Mucosa of descending colon (tissue), 3 donors: ENCODE measurements around the gene CIDEB. TPM values are rescaled to one million over a fixed set of nuclear protein-coding genes. Genes with fewer than 3 reads are reported as not detected.

Experiments used
- ATAC-seq: fragments of 200-7000 bp; cut with Tn5 transposase; one replicate; pipeline ENCODE4 v1.9.1; 2020; ENCODE audit warnings: mild to moderate bottlenecking, moderate library complexity
- DNase-seq, 3 donors: peaks; one replicate each; pipeline ENCODE4 v3.0.0-alpha.2; 2020
- H3K36me3 ChIP-seq: fragments of 200-600 bp; one replicate; pipeline ENCODE4 v1.8.0; 2021; ENCODE audit warnings: low read depth, mild to moderate bottlenecking
- H3K4me1 ChIP-seq: fragments of 200-600 bp; one replicate; pipeline ENCODE4 v1.8.0; 2021; ENCODE audit warnings: low read depth, mild to moderate bottlenecking
- H3K4me3 ChIP-seq: fragments of 200-600 bp; one replicate; pipeline ENCODE4 v1.8.0; 2021; ENCODE audit warnings: mild to moderate bottlenecking
- H3K9me3 ChIP-seq: fragments of 200-600 bp; one replicate; pipeline ENCODE4 v1.8.0; 2021; ENCODE audit warnings: mild to moderate bottlenecking
- CTCF ChIP-seq: fragments of 200-600 bp; IDR thresholded peaks from one replicate; pipeline ENCODE4 v1.8.0; 2022; ENCODE audit warnings: antibody characterized with exemption, mild to moderate bottlenecking
- intact Hi-C, 2 donors: fragments of 100-400 bp; cut with DNase I in 1 of 2; cut with micrococcal nuclease in 1 of 2; formaldehyde crosslinking; loops; one replicate each; pipeline versions ENCODE4 v1.11.0 to v1.11.1; 2022; cut with DNase I, micrococcal nuclease
- total RNA-seq, 3 donors: library from RNA; stranded (reverse); fragmentation: NEBNext Ultra II Directional in 2 of 3; extraction: Animal tissue kit (Norgen Biotek cat#: 25700) in 2 of 3; gene quantifications; one replicate each; pipeline versions ENCODE4 v1.2.1 to v1.2.4, GENCODE V29; 2021 to 2023
- donor health status: DM: no; HTN: no; CAD: no; lungs with moderate emphysema.
- donor health status: DM: no; HTN: no; CAD: no.
- donor health status: DM: no; HTN: yes; CAD: no.

The CIDEB gene
- total RNA-seq, 3 donors from 2014 or later, result 8.5 to 15.8 (median 12.1) TPM

DNA sequence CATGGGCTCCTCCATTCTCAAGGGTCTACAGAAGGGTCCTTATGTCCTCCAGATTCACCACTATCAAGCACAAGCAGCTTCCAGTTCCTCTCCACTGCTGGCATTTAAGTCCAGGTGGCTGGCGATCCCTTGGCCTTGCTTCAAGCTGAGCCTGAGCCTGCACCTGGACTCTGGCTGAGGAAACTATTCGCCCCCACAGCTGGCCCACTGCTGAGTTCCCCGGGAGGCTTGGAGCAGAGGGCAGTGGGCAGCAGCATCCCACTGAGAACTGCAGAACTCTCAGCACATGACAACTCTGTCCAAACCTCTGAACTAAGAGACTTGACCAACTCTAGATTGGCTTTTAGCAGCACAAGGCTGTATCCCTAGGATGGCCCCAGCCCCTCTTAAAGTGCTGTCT lies 25.0 kb downstream of the CIDEB start:
- H3K36me3 ChIP-seq, result no peaks in the 10 kb centered on the region
- ATAC-seq (no peak), DNase-seq (no peak)
- no peaks in the 10 kb centered on the region for H3K4me1 ChIP-seq
- H3K9me3 ChIP-seq, result no peaks in the 10 kb centered on the region
- no peak overlapping the region for H3K4me3 ChIP-seq
- TF ChIP-seq CTCF, result no peak
- intact Hi-C loops, result no loop called here

DNA sequence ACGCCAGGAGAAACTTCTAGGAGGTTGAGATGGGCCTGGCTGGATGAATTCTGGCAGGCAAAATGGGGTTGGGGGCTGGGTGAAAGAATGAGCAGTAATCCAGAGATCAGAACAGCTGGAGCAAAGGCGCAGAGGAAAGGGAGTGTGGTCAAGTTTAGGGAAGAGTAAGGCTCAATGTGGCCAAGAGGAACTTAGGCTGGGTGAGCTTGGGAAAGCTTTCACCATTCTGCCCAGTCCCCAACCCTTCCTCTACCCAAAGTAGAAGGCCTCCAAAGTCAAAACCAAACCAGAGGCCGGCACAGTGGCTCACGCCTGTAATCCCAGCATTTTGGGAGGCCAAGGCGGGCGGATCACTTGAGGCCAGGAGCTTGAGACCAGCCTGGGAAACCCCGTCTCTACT lies 26.1 kb downstream of the CIDEB start:
- DNase-seq, result no peak
- Histone ChIP-seq H3K4me3 (no peak overlapping the region), H3K4me1 (no peaks in the 10 kb centered on the region), H3K36me3 (no peaks in the 10 kb centered on the region), H3K9me3 (no peaks in the 10 kb centered on the region)
- TF ChIP-seq CTCF, result no peak
- ATAC-seq, result no peak
- intact Hi-C loops, result no loop called here

DNA sequence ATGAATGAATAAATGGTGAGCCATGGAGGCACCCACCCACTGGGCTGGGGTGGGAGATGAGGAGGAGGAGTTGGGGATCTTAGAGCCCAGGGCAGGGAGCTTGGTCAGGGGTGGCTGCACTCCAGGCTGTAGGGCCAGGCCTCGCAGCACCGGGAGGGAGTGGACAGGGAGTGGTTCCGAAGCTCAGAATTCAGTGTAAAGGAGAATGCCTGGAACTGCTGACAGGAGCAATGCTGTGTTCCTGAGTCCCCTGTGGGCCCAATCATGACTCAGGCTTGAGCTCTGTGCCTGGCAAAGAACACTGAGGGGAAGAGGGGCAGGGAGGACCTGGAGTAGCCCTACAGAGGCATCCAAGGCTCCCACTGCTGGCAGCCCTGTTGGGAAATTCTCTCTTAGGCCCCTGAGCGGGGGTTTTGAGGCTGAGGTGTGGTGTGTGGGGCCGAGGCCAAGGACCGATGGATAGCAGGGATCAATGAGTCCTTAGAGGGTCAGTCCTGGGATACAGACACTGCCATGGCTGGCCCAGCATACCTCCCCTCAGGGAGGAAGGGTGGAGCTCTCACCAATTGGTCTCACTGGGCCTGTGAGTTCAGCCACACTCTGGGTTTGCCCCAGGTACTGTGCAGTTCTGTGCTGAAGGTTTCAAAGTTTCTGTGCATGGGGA lies 26.8 kb downstream of the CIDEB start:
- DNase-seq (peak in 1 of 3 donors; percentile 7), ATAC-seq (no peak)
- H3K4me3 ChIP-seq, result no peak overlapping the region
- H3K4me1 ChIP-seq, result no peaks in the 10 kb centered on the region
- no peaks in the 10 kb centered on the region for H3K36me3 ChIP-seq
- no peaks in the 10 kb centered on the region for H3K9me3 ChIP-seq
- TF ChIP-seq CTCF, result no peak
- intact Hi-C loops, result no loop called here

DNA sequence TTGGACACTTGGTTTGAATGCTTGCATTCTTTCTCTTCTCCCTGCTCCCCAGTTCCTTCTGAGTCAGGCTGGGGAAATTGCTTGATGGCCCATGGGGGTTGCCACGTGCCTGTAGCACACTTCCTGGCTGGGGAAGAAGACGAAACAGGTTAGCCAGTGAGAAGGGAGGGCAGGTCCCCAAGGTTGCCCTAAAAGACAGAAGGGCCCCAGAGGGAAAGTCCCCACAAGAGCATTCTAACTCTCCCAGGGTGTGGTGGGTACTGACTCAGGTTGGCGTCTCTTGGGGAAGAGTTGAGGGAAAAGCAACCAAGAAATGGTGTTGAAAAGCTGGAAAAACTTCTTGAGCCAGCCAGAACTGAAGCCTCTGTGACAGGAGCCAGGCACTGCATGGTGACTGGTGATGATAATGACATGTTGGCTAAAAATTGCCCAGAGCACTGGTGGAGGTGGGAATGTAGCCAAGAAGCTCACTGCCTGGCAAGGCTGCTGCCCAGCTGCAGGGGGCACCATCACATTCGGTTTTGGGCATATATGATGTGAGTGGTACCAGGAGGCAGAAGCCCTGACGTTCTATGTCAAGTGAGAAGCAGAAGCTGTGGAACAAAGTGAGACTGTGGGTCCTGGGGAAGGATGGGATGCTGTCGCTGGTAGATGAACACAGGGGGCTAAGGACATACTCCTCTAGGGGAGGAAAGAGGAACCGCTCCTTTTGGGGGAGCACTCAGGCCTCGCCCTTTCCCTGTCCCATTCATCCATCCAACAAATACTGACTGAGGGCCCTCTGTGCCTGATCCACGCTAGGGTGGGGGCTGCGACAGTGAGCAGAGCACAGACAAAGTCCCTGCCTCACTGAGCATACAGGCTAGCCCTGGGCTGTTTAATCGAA lies 28.2 kb downstream of the CIDEB start:
- intact Hi-C loops, result no loop called here
- no peak for TF ChIP-seq CTCF
- Histone ChIP-seq H3K9me3 (no peaks in the 10 kb centered on the region), H3K4me1 (no peaks in the 10 kb centered on the region), H3K4me3 (no peak overlapping the region), H3K36me3 (no peaks in the 10 kb centered on the region)
- DNase-seq (no peak), ATAC-seq (peak; percentile 41)

DNA sequence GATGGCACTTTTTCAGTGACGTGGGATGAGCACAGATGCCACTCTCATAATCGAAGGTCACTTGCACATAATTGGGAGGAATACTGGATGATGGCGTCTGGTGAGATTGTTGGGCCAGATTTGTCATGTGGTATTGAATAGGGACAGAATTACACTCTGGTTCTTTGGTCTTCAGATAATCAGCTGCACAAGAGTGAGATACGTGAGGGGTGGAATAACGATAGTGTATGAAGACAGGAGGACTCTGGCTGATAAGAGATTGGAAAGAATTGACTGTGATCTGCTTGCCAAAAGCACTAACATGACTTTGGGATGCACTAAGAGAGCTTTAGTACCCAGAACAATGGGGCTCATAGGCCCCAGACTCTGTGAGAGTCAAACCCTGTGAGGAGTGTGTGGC lies 29.4 kb downstream of the CIDEB start:
- intact Hi-C loops, result no loop called here
- Histone ChIP-seq H3K4me1 (no peaks in the 10 kb centered on the region), H3K36me3 (no peaks in the 10 kb centered on the region), H3K4me3 (no peak overlapping the region), H3K9me3 (no peaks in the 10 kb centered on the region)
- no peak for TF ChIP-seq CTCF
- DNase-seq, result no peak
- ATAC-seq, result no peak
